Left hindlimb (tissue), 1 donor: ENCODE measurements around the gene APOM.

Experiments used
- DNase-seq: peaks from one replicate; pipeline ENCODE4 v3.0.0-alpha.2; 2018

Gene APOM

GRCh38 chr6:31686483-31686882, 30.8 kb downstream of the APOM start:
- DNase-seq: no peak

DNA sequence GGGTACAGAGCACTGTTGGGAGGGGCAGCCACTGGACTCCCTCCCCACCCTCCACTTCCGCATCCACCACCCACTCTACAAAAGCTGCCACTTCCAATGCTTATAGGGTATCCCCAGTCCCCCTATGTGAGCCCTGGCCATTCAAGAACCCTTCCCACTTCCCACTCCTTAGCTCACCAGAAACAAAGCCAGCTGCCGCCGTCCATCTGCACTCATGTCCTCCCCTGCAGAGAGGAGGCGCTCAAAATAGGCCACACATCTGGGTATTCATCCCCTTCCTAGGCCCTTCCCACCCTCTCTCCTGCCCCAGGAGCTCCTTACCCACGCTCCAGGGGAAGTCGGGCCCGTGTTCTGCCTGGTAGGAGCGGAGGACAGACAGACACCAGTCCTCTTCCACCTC, 31.6 kb downstream of the APOM start:
- DNase-seq: no peak

DNA sequence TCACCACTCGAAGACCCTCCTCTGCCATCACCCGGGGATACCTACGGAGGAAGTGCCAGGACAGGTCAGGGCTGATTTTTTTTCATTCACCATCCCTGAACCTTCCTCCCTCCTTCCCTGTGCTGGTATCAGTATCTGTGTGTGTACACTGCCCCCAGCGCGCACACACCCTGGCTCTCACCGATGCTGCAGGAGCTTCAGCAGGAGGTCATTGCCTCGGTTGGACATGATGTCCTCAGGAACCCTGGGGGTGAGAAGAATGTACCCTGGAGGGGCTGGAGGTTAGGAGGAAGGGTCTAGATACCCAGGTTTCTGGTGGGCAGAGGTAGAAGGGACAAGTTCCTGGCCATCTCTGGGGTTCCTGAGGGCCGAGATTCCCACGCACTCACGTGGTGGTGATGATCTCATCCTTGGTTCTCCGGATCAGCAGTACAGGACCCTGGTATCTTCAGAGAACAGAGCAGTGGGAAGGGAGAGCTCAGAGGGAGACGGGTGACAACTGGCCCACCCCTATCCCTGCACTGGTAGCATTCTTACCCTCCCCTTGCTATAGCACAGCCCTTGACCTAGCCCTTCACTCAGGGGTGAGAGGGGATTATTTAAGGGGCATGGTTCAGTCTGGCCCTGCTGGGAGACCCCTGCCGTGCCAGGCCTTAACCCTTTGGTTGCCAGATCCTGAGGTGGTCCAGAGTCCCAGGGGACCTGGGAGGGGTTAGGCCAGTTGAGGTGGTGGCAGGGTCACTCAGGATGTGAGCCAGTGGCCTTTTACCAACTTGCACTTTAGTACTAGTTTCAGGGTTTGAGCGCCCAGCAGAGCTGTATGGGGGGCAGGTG, 32.4 kb downstream of the APOM start:
- DNase-seq: no peak

DNA sequence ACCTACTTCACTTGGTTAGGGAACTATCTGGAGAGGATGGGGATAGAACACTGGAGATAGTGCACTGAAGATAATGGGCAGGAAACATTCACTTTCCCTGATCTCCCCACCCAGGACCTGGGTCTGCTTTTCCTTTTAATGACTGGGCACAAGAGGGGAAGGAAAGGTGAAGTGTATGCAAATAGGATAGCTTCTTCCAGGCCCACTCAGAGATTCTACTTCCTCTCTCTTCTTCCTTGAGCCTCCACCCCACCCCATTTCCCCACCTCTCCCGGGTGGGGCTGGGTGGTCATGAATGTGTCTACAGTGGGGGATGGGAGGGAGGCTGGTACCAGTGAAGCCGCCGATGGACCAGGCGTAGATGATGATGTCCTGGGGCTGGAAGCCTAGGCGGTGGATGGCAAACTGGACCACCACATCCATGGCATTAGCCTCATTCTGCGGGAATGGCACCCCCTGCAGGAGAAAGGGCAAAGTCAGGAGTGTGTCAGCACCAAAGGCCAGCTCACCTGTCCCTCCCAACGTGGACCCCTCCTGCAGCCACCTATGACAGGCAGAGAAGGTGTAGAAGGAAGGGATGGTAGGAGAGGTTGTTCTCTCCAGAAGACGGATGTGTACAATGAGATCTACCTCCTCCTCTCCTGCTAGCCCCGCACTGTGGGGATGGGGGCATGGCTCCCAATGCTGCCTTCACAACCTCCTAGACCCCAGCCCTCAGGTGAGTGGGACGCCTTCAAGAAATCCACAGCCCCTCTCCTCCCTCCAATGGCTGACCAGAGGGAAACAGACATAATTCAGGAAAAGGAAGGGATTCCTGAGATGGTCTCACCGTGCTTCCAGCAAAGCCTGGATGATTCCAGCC, 33.8 kb downstream of the APOM start:
- DNase-seq: no peak

- no peak for DNase-seq
Measured at GRCh38 chr6:31690231-31691077, 34.8 kb downstream of the APOM start.

- no peak for DNase-seq
Measured at GRCh38 chr6:31691078-31691463, 35.4 kb downstream of the APOM start.

GRCh38 chr6:31691564-31692108, 35.9 kb downstream of the APOM start:
- DNase-seq: no peak

- no peak for DNase-seq
Measured at GRCh38 chr6:31692353-31692752, 36.7 kb downstream of the APOM start.

DNA sequence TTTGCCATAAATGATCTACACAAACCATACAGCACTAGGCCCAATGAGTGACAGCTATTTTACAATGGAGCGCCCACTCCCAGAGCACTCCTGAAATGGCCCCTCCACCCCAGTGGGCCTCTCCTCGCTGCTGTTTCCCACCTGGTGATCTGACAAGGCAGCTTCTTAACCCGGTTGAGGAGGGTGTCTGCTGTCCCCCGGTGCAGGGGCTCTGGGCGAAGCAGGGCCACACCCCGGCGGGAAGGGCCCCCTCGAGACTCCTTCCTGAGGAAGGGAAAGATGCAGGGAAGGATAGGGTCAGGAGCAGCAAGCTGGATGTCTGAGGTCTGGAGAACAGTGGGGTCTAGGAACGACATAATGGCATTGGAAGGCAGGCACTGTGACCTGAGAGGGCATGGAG, 37.2 kb downstream of the APOM start:
- DNase-seq: no peak

DNA sequence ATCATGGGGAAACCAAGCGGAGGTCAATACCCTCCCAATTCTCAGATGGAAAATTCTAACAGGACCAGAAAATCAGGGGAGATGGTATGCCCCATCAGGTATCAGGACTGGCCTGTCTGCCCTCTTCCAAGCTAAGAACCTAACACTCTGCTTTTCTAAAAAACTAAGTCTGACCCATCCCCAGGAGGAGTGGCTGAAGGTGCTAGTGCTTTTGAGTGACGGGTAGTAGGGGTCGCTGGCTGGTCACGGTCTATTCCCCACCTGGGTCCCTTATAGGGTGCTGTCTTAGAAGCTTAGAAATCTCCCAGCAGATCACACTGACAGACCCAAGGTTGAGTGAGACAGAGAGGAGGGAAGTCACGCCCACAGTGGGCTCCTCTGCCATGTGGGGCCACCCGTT, 37.8 kb downstream of the APOM start:
- no peak for DNase-seq

DNA sequence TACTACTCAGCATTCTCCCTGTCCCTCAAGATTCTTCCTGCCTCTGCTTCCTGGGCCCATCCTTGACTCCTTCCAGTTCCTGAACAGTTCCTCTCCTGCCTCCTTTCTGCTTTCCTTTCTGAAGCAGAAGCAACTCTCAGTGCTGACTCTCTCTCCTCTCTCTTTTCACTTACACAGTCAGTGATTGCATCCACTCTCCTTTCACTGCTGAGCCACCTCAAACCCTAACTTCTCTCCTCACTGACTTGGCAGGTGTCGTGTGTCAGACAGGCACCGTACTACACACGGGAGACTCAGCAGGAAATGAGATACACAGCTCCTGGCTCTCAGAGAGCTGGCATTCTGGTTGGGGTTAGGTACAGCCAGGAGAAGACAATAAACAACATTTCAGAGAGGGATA, 41.9 kb downstream of the APOM start:
- DNase-seq: no peak

DNA sequence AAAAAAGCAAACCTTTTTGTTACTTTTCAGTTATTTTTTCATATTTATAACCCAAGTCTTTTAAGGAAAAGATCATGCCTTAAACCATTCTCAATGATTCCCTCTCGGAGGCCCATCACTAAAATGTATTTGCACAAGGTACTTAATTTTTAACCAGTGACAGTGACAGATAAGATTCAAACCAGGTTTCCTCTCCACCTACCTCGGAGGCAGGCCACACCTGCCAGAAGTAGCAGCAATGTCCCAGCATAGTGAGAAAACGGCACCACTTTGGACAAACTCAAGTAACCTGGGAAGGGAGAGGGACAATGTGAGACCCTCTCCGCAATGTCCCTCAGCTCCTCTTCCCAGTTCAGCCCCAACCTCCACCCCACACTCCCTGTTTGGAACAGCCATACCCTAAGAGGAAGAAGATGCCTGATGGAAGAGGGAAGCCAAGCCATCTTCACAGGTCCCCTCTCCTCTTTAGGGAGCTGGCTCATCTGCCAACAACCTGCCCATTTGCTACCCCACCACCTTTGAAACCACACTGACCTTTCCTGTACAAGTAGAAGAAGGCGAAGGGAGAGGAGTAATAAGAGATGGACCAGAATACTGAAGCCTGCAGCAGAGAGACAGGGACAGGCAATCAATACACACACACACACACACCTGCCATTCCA, 45.2 kb downstream of the APOM start:
- DNase-seq: no peak

DNA sequence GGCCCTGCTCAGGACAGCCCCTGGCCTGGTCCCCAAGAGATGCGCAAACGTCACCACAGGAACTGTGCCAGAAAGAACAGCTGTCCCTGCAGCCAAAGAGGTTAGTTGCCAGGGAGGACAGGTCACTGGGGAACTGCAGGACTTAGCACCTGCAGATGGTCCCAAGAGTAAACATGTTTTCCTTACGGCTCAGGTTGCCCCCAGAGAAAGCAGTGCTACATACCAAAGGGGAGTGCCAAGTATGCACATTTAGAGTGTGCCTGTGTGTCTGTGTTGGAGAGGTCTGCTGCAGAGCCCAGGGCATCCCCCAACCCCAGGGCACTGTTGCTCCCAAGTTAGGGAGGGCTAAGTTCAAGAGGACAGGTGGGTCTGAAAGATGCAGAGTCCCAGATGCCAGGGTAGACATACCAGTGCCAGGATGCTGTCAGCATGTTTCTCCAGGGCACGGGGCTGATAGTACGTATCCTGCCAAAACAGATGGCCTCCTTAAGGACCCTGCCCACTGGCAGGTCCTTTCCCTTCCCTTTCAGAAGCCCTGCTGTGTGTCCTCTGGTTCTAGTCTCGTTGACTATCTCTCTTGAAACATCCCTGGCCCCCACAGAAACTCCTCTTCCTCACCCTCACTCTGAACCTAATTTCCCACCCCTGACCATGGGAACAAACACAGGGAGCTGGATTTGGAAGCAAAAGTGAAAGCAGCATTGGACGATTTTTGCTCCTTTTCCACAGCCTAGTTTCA, 46.1 kb downstream of the APOM start:
- DNase-seq: no peak

DNA sequence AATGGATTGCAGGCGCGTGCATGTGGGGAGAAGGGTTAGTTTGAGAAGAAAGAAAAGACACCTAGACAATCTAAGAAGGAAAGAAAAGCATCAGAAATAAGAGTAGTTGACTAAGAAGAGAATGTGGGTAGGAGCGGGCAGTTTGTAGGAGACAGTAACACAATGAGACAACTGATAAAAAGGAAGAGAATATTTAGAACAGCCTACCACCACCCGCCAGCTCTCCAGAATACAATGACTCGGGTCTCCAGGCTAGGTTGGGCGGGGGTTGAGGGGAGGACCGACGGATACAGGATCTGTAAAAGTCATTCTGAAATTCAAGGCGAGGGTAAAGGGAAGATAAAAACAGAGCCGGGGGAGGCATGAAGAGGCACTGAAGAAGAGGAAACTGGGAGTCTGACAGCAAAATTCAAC, 46.7 kb downstream of the APOM start:
- DNase-seq: peak; percentile 56

- peak; percentile 99 for DNase-seq
Measured at GRCh38 chr6:31702819-31703716, 47.4 kb downstream of the APOM start, which contains the start of gene ABHD16A. Gene ABHD16A (minus strand): TSS chr6:31703324. CDS start chr6:31703281, 43 bp downstream.

DNA sequence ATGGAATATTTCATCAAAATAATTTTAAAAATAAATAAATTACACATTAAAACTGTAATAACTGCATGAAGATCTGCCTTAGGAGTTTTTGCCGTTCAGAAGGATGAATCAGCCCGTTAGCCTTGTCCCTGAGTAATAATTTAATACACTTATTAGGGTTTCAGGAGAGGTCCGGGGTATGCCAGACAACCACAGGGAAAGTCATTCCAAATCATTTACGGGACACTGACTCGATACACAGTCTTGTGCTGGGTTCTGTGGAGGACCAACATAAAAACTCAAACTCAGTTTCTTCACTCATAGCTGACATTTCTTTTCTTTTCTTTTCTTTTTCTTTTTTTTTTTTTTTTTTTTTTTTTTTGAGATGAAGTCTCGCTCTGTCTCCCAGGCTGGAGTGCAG, 50.2 kb downstream of the APOM start:
- no peak for DNase-seq

DNA sequence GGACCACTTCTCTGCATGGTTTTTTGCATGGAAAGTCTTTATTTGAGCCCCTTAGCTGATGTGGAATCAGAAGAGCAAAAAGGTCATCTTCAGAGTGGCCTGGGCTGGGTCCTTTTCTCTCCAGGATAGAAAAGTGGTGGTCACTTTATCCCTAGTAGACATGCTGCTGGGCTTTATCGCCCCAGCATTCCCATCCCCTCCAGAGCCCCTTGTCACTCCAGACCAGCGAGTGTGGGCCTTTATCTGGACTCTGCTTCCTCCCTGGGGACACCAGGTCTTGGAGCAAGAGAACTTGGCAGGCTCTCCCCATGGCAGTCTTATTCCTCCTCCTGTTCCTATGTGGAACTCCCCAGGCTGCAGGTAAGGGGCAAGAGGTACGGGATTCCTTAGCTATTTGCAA, 50.9 kb downstream of the APOM start, which contains the start of gene LY6G6F:
LY6G6F (plus strand) TSS at position 268 of the 400 bp plus-strand sequence; CDS start at position 309, 41 bp downstream.
- DNase-seq: no peak

DNA sequence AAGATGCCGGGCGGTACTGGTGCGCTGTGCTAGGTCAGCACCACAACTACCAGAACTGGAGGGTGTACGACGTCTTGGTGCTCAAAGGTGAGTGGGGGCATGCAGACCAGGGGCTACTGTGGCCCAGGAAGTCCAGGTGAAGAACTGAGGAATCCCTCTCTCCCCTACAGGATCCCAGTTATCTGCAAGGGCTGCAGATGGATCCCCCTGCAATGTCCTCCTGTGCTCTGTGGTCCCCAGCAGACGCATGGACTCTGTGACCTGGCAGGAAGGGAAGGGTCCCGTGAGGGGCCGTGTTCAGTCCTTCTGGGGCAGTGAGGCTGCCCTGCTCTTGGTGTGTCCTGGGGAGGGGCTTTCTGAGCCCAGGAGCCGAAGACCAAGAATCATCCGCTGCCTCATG, 52.0 kb downstream of the APOM start:
- no peak for DNase-seq
